HepG2 (cell line): Measurements from ENCODE around the gene MAP3K14. TPM values are rescaled to one million over a fixed set of nuclear protein-coding genes. Genes with fewer than 3 reads are reported as not detected.

Source experiments
- HIVEP1 ChIP-seq: sonication (generic); formaldehyde crosslinking; IDR thresholded peaks from 2 replicates; pipeline ENCODE4 v1.4.0; 2020; ENCODE audit warnings: mild to moderate bottlenecking, missing genetic modification reagents
- JDP2 ChIP-seq: sonication (generic); formaldehyde crosslinking; IDR thresholded peaks from 2 replicates; pipeline ENCODE4 v1.8.1; 2022; ENCODE audit warnings: missing genetic modification reagents, borderline replicate concordance
- PBX3 ChIP-seq: sonication (generic); formaldehyde crosslinking; IDR thresholded peaks from 2 replicates; pipeline ENCODE4 v1.8.1; 2023; ENCODE audit warnings: missing genetic modification reagents, inconsistent platforms, borderline replicate concordance
- PREB ChIP-seq: sonication (generic); formaldehyde crosslinking; IDR thresholded peaks from 2 replicates; pipeline ENCODE4 v1.4.0; 2020; ENCODE audit warnings: missing genetic modification reagents
- SP4 ChIP-seq: sonication (generic); formaldehyde crosslinking; IDR thresholded peaks from 2 replicates; pipeline ENCODE4 v1.8.1; 2023; ENCODE audit warnings: mild to moderate bottlenecking, missing genetic modification reagents
- ZNF569 ChIP-seq: sonication (generic); formaldehyde crosslinking; IDR thresholded peaks from 2 replicates; pipeline ENCODE4 v1.5.0; 2020; ENCODE audit warnings: mild to moderate bottlenecking, missing genetic modification reagents, moderate library complexity, borderline replicate concordance
- ZNF713 ChIP-seq: sonication (generic); formaldehyde crosslinking; IDR thresholded peaks from 2 replicates; pipeline ENCODE4 v1.4.0; 2020; ENCODE audit warnings: mild to moderate bottlenecking, missing genetic modification reagents
- ZNF749 ChIP-seq: sonication (generic); formaldehyde crosslinking; IDR thresholded peaks from 2 replicates; pipeline ENCODE4 v1.8.0; 2022; ENCODE audit warnings: mild to moderate bottlenecking, missing genetic modification reagents, moderate library complexity, borderline replicate concordance
- polyA plus RNA-seq, 8 experiments: library from polyadenylated mRNA; depleted of rRNA in 3 of 8; stranded (reverse) in 7 of 8; unstranded in 1 of 8; fragments of >200 nt; fragmentation: Illumina TruSeq in 4 of 8; extraction: Trizol in 4 of 8; gene quantifications; 2 replicates each; pipeline versions ENCODE4 v1.2.1 to v1.2.3, GENCODE V29; 2011 to 2016; ENCODE audit warnings: low read depth in 4 of 8, missing spikeins in 1 of 8, mixed read lengths in 1 of 8; ENCODE audit not compliant: insufficient read depth in 1 of 8
- total RNA-seq, 5 experiments: library from RNA; depleted of rRNA; stranded (reverse); fragments of >200 nt; fragmentation: Illumina TruSeq; extraction: Trizol; gene quantifications; 2 replicates each; pipeline ENCODE4 v1.2.3, GENCODE V29; 2016; ENCODE audit warnings: low read depth in 1 of 5
- TF ChIP-seq, protein P1 (sequence below), 2 experiments: sonication (generic) in 1 of 2; formaldehyde crosslinking in 1 of 2; IDR thresholded peaks; 2 replicates each; pipeline versions ENCODE4 v1.4.0 to v1.6.1; 2016 to 2020; ENCODE audit warnings: borderline replicate concordance in 1 of 2, low read depth in 1 of 2, mild to moderate bottlenecking in 1 of 2, missing genetic modification reagents in 1 of 2

Gene MAP3K14
- total and polyA plus RNA-seq, 2 of the 13 experiments (the other 11 are each of a cell fraction or from before 2014, with no cell fraction given): 2.6 TPM

- TF ChIP-seq, protein P1, sequence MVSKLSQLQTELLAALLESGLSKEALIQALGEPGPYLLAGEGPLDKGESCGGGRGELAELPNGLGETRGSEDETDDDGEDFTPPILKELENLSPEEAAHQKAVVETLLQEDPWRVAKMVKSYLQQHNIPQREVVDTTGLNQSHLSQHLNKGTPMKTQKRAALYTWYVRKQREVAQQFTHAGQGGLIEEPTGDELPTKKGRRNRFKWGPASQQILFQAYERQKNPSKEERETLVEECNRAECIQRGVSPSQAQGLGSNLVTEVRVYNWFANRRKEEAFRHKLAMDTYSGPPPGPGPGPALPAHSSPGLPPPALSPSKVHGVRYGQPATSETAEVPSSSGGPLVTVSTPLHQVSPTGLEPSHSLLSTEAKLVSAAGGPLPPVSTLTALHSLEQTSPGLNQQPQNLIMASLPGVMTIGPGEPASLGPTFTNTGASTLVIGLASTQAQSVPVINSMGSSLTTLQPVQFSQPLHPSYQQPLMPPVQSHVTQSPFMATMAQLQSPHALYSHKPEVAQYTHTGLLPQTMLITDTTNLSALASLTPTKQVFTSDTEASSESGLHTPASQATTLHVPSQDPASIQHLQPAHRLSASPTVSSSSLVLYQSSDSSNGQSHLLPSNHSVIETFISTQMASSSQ (IDR thresholded peaks at IDR 0.05; ENCODE audit: low read depth): no peak
- TF ChIP-seq, protein P1 (CRISPR knock-in tag; IDR thresholded peaks at IDR 0.05; ENCODE audit: borderline replicate concordance): no peak
- no peak for TF ChIP-seq ZNF713 (CRISPR knock-in tag)
- no peak for TF ChIP-seq ZNF569
- no peak for TF ChIP-seq PBX3 (CRISPR knock-in tag)
- no peak for TF ChIP-seq HIVEP1 (CRISPR knock-in tag)
- TF ChIP-seq JDP2: no peak
- TF ChIP-seq ZNF749 (CRISPR knock-in tag): no peak
- no peak for TF ChIP-seq SP4 (CRISPR knock-in tag)
- TF ChIP-seq PREB (CRISPR knock-in tag): no peak
Measured at GRCh38 chr17:45222014-45222288, 94.9 kb downstream of the MAP3K14 start (continued).
